Measurements from ENCODE around the gene MEIS2.

The MEIS2 gene

DNA sequence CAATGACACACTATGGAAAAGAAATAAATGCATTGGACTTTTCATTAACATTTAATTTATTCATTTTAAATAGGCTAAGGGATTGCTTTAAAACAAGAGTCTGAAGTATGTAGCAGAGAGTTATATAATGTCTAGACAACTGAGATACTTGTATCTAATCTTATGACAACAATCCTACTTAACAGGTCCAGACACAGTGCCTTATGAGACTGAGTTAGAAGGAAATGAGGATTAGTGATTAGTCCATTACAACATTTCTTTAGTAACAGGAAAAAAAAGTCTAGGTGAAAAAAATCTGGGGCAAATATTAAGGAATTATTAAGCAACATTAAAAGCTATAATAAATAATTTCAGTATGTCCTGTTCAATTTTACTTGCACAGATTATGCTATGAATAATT lies 140.6 kb downstream of the MEIS2 start:
- no peak for DNase-seq

DNA sequence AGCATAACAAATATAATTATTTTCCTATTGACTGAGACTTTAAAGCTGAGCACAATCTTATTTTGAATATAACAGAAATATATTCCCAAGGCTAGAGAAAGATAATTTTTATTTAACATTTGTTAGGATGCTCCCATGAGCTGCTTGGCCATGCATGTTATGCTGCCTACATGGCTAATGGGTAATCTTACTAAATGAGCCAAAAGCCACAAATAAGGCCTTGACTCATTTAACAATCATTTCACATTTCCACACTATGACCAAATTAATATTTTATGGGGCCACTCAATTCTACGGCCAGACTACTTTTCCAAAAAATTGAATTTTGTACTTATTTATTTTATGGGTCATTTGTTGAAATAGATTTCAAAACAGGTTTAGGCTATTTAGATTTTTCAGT lies 141.7 kb downstream of the MEIS2 start:
- DNase-seq = no peak

DNA sequence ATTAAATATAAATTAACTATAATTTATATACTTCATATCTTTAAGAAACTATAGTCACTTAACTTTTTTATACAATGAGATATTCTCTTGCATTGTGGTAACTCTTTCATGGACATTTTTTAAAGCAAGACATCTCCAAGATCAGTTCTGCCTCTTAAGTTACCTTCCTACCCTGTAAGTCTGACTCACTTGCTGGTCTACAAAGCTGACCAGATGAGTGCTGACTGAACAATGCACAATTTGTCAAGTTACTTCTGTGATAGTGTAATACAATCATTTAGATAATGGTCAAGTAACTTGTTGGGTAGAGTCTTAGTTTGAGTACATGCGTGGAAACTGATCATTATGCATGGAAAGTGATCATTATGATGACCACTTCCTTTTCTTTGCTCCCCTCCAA lies 145.9 kb downstream of the MEIS2 start:
- DNase-seq = no peak

DNA sequence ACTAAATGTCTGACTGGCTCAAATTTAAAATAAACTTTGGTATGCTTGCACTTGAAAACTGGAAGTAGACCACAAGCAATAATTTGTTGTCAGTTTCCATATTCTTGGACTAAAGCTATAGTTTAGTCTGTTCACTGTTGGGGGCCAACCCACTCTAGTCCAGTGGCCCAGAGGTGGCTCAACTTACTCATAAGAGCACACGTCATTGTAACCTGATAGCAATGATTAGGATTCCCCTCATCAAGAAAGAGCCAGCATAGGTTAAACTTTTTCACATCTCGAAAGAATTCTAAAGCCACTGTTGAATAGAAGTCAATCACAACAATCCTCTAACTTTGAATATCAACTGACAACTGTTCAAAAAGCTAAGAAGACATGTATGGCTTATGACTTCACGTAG lies 147.0 kb downstream of the MEIS2 start:
- DNase-seq = no peak

DNA sequence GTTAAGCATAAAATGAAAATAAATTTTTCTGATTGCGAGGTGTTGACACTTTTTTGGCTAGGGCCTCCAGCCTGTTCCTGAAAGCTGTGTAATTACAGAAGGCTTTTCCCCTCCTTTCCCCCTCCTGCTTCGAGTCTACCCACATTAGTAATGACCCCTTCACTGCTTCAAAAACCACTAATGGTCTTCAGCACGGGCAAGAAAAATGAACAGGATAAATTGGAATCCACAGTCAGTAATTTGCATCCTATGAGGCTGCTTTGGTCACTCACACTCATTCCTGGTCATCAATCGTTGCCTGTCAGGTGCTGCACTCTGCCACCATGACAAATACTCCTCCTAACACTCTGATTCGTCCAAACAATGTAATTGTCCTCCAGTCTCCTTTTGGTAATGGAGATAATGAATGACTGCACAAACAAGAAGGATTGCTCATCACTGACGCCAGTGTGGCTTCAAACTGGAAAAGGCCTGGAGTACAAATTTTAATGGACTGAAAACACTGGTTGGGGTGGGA lies 148.6 kb downstream of the MEIS2 start:
- DNase-seq = no peak

DNA sequence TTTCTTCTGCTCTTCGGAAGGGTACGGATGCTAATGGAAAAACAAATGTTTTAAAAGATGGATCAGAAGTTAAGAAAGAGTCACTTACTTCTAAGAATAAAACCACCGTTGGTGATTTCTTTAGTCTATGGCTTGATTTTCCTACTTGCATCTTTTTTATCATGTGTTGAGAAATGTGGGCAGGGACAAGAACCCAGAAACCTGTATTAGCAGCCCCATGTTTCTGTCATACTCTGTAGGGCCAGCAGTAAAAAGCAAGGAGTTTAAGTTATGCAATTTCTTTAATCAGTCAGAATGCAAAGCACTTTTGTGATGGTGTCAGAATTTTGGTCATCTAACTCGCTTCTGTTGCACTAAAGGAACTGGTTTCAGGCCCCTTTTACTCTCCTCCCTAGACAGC lies 150.0 kb downstream of the MEIS2 start:
- DNase-seq = no peak

DNA sequence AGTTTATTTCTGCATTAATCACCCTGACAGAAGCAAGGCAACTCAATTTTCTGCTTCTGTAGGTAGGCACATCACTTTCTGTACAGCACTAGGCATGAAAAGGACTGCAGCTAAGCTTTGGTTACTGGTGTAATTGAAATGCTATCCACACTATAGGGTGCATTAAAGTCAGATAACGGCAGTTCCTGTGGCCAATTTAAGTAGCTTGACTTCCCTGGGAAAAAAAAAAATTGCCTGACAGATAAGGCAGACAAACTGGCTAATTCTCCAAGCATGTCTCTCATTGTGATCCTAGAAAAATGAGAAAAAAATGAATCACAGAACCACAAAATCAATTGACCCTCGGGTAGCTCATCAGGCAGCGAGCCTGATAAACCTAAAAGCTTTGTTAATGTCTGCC lies 151.4 kb downstream of the MEIS2 start:
- no peak for DNase-seq

DNA sequence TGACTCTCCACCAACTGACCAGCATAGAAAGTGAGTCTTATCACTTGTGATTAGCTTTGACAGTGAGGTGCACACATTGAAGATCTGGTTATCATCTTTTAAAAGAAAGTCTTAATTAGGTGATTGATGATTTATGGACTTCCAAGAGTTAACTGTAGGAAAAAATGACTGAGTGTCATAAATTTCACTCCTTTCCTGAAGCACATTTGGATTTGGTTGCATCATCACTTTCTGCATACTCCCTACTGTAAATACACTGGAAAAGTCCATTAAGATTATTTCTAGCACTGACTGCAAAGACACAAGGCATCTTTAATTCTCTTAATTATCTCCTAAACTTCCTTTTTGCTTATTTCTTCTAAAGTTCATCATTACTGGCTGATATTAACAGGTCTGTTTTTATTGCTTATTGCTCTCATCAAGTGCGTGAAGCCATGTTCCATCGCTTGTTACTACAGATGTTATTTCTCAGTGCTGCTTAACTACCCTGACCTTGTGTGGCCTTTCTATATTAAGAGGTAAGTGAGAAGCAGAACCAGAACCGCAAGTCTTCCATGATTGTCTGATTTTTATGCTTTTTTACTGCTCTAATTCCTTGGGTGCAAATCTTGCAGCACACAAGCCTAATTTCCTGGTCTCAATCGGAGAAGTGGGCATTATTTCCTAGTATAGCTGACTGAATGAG lies 153.2 kb downstream of the MEIS2 start:
- DNase-seq = no peak

DNA sequence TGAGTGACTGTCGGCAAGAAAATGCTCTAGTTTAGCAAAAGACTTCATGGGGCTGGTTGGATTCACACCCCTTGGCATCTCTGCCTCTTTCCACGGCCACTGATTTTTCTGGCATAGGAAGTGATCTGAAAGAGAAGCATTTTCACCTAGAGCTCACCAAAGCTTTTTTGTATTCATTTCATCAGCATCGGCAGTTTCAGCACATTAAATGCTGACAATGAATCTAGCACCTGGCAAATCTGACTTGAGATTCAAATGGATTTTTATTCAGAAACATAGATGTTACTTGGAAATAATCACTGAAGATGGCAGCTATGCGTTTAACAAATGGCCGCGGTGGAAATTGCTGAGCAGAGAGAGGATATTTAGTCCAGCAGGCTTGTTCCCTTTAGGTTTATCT lies 155.9 kb downstream of the MEIS2 start:
- DNase-seq = no peak

DNA sequence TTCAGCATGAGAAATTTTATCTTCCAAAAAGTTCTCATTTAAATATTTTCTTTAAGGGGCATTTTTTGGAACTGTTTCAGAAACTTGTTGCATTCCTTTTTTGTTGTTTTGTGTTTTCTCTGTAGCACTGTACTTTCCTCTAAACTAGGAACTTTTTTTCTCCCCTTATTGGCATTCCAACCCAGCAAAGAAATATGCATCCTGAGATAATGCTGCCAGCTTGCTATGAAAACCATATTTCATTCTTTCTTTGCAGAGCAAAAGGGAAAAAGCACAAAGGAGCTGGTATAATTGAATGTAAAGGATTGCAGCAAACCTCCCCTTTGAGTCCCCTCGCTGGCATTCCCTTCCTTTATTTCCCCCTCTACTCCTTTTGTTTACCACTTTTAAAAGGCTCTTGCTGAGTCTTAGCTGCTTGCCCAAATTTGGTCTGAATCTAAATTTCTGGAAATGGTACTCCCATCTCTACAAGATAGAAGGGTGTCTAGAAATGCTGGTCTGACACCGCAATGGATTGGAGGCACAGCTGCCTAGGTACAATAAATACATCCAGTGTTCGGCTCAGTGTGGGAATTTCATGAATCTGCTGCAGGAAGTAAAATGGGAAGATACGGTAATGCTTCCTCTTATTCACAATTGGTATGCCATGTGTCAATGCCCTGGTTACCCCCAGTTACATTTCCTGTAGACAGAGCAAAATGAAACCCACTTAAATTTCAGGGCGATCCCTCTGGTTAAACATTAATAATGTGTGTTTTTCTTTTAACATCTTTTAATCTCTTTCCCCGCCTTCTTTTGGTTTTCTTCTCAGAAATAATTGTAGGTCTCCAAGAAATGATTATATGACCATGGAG lies 156.6 kb downstream of the MEIS2 start:
- DNase-seq = no peak

DNA sequence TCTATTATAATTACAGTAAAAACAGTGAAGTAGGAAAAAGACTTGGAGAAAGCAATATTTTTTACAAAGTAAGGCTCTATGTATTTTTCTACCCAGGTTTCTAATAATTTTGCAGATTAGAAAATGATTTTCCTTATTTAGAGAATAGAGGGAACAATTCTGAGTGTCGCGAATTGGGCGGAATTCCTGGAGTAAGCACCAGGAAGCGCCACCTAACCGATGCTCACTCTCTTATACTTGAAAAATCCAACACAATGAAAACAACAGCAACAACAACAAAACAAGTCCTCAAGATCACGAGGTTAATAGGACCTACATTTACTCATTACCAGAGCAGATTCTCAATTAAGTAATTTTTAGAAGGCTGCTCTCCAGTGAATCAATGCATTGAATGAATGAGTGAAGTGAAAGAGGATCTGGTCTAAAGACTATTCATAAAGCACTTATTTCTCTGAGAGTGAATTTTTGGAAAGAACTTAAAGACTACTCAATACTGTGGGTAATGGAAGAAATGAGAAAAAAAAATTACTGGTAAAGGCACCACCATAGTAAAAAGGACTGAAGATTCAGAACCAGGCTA lies 158.0 kb downstream of the MEIS2 start:
- DNase-seq = no peak

DNA sequence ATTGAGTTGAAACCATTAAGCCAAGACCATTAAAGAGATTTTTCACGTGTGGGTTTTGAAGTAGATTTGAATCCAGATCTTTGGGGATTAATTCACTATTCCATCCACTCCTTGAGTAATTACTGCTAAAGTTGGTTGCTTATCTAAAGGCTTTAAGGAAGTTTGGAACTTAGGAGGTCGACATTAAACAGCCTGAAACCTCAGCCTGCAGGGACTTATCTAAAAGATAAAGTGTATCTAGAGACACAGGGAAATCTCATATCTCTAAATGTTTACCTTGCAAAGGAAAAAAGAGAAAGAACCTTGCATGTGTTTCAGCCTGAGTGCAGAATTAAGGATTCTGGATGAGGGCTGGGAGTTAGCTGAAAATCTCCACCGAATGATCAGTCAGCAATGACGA lies 158.6 kb downstream of the MEIS2 start:
- DNase-seq = no peak

DNA sequence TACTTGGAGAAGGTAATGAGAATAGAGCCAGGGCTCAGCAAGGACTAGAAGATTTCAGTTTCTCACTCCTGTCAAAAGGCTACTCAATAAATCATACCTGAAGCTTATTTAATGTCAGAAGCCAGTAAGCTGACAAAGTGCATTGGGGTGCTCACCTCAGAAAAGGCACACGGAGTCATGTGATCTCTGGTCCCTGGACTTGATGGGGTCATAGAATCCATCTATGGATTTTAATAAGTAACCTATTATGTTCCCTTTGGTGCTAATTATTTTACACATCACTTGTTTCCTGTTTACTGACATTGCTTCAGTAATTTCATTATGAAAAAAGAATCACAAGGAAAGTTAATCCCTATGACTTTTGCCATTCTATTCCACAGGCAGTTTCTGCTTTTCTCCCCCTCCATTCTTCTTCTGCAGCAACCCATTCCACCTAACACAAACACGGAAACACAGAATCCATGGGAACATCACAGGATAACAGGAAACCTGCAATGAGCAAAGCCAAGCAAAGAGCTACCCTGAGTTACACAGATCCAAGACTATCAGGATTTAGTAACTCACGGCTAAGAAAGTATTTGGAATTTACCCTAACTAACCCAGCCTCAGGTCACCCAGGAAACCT lies 159.6 kb downstream of the MEIS2 start:
- DNase-seq = no peak

DNA sequence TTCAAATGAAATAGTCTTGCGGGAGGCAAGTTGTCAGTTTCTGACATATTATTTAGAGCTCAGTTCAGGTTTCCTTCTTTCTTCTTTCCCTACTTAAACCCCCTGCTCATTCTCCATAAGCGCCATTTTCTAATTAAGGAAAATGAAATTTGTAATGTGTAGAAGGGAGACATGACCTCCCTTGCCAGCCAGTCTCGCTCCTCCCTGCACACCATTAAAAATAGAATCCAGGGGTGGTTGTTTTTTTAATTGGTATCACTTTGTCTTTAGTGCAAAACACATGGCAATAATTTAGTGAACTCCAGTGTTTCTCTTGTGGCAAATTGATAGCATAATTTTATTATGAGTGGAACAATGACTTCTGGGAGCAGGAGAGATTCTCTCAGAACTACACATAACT lies 160.1 kb downstream of the MEIS2 start:
- no peak for DNase-seq

DNA sequence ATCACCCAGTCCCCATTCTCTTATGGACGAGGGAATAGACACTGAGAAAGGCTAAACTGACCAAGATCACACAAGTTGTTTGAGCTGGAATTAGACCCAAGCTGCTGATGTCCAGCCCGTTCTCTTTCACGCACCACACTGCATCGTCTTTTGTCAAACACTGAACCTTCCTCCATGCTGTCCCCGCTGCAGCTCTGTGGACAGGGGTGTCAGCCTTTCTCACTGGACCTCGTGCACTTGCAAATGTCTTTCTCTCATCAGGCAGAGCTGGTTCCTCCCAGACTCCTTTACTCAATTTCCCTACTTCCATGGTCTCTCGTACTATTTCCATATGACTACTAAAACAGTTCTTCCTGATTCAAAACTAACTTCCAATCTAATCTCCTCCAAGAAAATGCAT lies 161.6 kb downstream of the MEIS2 start:
- no peak for DNase-seq

DNA sequence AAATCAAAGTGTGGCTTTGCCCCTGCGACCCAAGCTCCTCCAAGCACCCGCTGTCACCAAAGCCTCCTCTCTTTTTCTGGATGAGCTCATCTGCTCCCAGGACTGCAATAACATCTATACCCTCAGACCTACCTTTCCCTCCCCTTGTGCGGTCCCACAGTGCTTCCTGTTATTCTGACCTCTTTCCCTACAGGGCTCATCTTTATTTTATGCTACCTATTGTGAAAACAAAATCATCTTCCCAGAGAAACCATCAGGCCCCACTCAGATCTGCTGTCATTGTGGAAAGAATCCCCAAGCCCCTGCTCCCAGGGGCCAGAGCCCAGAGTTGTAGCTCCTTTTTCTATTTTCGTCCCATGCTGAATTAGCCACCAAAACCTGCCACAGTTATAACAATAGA lies 162.2 kb downstream of the MEIS2 start:
- DNase-seq = no peak

DNA sequence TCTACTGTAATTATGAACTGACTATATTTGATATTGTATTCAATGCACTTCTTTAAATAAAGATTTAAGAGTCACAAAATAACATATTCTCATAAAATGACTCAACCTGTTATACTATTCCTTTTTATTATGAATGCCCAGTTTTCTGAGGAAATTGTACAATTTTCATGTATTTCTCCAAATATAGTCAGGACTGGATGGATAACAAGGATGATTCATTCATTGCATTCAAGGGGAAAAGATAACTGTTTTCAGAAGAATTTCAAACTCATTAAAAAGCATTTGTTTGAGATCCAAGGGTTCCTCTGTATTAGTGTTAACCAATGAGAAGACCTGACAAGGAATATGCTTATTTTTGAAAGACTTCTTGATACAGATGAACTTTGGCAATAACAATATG lies 163.7 kb downstream of the MEIS2 start:
- DNase-seq = no peak

DNA sequence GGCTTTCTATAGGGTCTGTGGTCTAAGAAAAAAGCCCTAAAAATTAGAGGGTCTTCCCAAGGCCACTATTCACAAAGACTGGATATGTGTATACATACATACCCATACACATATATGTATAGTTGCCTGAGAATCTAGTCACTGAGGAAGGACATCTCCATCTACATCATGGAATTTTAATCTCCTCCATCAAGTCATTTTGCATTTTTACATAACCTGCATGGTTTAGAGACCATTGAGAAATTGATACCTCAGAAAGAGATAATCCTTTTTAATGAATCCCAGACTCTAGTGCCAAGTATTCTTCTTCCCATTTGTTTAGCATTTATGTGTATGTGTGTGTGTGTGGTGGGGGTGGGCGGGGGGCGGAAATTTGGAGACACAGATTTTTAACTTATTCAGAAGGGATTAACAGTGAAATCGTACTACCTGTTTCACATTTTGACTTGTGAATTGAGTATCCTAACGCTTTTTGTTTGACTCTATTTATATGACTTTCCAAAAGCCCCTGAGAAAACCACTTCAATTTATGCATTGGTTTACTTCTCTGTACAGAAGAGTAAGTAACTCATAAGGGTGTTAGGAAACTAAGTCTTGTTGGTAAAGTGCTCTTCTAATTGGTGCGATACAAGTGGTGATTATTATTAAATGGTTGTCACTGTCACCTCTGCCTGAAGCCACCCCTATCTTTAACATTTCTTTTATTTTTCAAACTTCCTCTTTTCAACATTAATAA lies 166.9 kb downstream of the MEIS2 start:
- DNase-seq = no peak

DNA sequence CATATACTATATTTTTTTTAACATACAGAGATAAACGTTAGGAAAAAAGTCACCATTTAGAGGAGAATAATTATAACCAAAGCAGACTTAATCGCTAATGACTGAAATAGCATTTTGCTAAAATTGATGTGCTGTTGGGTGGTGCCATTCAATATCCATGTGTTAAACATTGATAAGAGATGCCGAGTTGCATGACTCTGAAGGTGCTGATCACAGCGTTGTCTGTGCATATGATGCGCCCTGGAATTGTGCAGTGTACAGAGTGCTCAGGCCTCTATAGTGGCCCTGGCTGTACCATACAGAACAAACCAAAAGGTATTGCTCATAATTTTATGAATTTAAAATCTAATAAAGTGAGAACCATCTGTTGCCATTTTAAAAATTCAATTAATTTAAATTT lies 168.3 kb downstream of the MEIS2 start:
- no peak for DNase-seq

DNA sequence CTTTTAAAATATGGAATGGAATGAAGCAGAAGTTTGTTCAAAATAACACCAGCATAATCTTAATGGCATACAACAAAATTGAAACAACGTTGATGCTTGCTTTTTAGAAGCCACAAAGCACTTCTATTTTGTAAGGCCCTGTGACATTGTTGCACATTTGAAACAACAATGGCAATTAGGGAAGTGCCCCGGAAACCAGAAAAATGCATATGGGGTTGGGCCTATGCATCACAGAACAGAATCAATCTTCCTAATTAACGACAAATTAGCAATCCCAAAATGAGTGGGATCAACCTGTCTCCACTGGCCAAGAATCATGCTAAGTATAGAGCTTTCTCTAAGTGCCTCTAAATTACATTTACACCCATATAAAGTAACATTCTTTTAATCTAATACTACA lies 168.9 kb downstream of the MEIS2 start:
- no peak for DNase-seq

DNA sequence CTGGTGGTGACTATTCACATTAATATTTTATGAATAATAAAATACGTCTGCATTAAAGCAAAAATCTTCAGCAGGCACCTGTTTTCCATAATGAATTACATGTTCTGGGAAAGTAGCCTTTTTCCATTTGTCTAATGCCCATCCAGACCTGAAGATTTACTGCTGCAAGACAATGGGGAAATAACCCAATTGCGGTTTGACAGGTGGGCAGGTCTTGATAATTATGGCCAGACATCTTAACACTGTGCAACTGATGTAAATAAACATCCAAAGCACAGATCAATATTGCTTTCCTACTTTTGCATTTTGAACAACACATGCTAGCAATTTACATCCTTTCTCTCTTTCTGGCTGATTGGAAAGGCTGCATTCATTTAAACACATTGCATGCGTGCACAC lies 173.9 kb downstream of the MEIS2 start:
- no peak for DNase-seq

DNA sequence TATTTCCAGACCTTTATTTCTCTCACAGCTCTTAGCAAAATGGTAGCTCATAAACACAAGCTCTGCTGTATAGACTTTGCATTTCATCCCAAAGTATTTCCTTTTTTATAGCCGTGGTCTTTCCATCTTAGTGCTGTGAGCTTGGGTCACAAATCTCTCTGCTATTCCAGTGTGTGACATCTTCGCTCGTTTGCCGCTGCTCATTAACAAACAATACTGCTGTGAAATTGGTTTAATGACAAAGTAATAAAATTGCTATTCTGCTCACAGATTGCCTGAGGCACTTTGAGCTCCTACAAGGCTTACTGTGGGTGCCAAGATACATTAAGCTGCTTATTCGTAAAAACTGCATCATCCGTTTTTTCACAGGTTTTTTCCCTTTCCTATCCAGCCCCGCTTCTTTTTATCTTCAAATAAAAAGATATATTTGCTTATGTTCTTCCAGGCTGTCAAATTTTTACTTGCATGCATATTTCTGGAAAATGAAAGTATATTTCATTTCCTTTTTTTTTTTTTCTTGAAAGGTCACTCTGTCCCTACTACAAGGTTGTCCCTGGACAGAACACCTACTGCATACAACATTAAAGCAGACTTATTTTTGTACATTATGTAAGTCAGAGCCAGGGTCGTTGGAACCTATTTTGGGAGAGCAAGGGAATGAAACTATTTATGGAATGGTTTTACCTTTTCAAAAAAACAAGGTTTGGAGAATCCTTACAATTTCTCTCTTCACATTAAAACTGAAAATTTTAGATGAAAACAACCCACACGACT lies 174.5 kb downstream of the MEIS2 start:
- DNase-seq = no peak
